ENCODE data around the gene ZNF837.

DNA sequence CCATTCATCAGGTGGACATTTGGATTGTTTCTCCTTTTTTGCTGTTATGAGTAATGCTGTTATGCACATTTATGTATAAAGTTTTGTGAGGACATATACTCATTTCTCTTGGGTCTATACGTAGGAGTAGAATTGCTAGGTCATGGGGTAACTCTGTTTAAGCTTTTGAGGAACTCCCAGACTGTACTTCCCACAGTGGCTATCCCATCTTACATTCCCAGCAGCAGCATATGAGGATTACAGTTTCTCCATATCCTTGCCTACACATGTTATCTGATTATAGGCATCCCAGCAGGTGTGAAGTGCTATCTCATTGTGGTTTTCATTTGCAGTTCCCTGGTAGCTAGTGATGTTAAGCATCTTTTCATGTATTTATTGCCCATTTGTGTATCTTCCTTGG, 48.1 kb downstream of the ZNF837 start:
- TF ChIP-seq, protein P1, sequence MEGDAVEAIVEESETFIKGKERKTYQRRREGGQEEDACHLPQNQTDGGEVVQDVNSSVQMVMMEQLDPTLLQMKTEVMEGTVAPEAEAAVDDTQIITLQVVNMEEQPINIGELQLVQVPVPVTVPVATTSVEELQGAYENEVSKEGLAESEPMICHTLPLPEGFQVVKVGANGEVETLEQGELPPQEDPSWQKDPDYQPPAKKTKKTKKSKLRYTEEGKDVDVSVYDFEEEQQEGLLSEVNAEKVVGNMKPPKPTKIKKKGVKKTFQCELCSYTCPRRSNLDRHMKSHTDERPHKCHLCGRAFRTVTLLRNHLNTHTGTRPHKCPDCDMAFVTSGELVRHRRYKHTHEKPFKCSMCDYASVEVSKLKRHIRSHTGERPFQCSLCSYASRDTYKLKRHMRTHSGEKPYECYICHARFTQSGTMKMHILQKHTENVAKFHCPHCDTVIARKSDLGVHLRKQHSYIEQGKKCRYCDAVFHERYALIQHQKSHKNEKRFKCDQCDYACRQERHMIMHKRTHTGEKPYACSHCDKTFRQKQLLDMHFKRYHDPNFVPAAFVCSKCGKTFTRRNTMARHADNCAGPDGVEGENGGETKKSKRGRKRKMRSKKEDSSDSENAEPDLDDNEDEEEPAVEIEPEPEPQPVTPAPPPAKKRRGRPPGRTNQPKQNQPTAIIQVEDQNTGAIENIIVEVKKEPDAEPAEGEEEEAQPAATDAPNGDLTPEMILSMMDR (IDR thresholded peaks at IDR 0.05; ENCODE audit: low read depth, low read length, poor library complexity, severe bottlenecking) = no peak
- TF ChIP-seq EZH2phosphoT487 (IDR thresholded peaks at IDR 0.05; ENCODE audit: borderline replicate concordance, low read length) = no peak
